ENCODE results near the gene INIP.

Gene INIP

GRCh38 chr9:112669326-112669725, 48.6 kb downstream of the INIP start:
- no peak for DNase-seq

- no peak for DNase-seq
These were observed 52.6 kb downstream of the INIP start for GRCh38 chr9:112665347-112665746.

- no peak for DNase-seq
These were observed 53.4 kb downstream of the INIP start for GRCh38 chr9:112664531-112664930.

GRCh38 chr9:112663681-112664080, 54.2 kb downstream of the INIP start:
- no peak for DNase-seq

- DNase-seq: no peak
These were observed 58.0 kb downstream of the INIP start for GRCh38 chr9:112659906-112660305.

GRCh38 chr9:112655668-112656067, 62.2 kb downstream of the INIP start:
- no peak for DNase-seq

- no peak for DNase-seq
These were observed 63.6 kb downstream of the INIP start for GRCh38 chr9:112654282-112654681.

- no peak for DNase-seq
These were observed 69.3 kb downstream of the INIP start for GRCh38 chr9:112648624-112649023.

- DNase-seq: no peak
These were observed 70.3 kb downstream of the INIP start for GRCh38 chr9:112647596-112647995.

GRCh38 chr9:112642126-112642525, 75.8 kb downstream of the INIP start:
- DNase-seq: no peak

- DNase-seq: no peak
These were observed 77.6 kb downstream of the INIP start for GRCh38 chr9:112640311-112640710.
